Measurements from ENCODE around the gene RAB26.

DNA sequence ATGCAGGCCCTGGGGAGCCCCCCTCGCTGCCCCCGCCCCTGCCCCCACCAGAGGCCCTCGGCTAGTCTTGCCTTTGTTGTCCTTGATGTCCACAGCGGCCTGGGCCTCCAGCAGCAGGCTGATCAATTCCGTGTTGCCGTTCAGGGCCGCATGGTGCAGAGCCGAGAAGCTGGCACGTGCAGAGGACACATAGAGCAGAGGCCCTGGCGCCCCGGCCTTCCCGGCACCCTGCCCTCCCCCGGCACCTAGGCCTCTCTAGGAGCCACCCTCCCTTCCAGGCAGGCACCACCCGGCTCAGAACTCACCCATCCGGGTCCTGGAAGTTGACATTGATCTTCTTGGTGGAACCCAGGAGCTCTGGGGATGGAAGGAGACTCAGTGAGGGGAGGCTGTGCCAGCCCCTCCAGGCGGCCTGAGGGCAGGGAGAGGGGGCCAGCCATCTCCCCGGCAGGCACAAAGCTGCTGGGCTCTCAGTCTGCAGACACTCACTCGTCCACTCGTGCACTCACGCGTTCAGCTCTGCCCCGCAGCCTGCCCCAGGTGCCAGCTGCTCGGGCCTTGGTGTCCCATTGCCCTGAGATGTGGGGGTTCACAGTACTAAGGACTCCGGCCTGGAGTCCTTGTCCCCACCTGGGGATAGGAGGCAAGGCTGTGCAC is 41.7 kb downstream of the RAB26 start:
- TF ChIP-seq, protein P1, sequence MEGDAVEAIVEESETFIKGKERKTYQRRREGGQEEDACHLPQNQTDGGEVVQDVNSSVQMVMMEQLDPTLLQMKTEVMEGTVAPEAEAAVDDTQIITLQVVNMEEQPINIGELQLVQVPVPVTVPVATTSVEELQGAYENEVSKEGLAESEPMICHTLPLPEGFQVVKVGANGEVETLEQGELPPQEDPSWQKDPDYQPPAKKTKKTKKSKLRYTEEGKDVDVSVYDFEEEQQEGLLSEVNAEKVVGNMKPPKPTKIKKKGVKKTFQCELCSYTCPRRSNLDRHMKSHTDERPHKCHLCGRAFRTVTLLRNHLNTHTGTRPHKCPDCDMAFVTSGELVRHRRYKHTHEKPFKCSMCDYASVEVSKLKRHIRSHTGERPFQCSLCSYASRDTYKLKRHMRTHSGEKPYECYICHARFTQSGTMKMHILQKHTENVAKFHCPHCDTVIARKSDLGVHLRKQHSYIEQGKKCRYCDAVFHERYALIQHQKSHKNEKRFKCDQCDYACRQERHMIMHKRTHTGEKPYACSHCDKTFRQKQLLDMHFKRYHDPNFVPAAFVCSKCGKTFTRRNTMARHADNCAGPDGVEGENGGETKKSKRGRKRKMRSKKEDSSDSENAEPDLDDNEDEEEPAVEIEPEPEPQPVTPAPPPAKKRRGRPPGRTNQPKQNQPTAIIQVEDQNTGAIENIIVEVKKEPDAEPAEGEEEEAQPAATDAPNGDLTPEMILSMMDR (conservative IDR thresholded peaks at IDR 0.05 in 1 of 2, IDR thresholded peaks at IDR 0.05 in 1 of 2; ENCODE audit: low read depth in 1 of 2, low read length in 2 of 2), result no peak
- TF ChIP-seq EZH2 (IDR thresholded peaks at IDR 0.05; ENCODE audit: low read length, missing control alignments), result no peak
